Fibroblast of peridontal ligament (primary cell): Measurements from ENCODE around the gene ZNF80.
"Not testable (repeated sequence)": the region's sequence is repeated elsewhere in the genome, so short reads cannot be mapped to it uniquely, and the experiment has no call there.

Source experiments
- DNase-seq: peaks from one replicate; pipeline ENCODE4 v3.0.0-alpha.2; 2010; ENCODE audit errors: extremely low read depth

Gene ZNF80

GRCh38 chr3:114237478-114237877, at the start of gene ZNF80:
ZNF80 (minus strand) TSS chr3:114237578; CDS start chr3:114237074, 504 bp downstream.
- DNase-seq = not testable (repeated sequence)

GRCh38 chr3:114286266-114286665, 48.9 kb upstream of the ZNF80 start:
- no peak for DNase-seq

- no peak for DNase-seq
These were observed 48.4 kb upstream of the ZNF80 start for GRCh38 chr3:114285648-114286230.

- DNase-seq = no peak
These were observed 47.3 kb upstream of the ZNF80 start for GRCh38 chr3:114284644-114285043.

GRCh38 chr3:114276856-114277255, 39.5 kb upstream of the ZNF80 start:
- not testable (repeated sequence) for DNase-seq

GRCh38 chr3:114274929-114275328, 37.6 kb upstream of the ZNF80 start:
- DNase-seq = peak; percentile 25

- DNase-seq = no peak
These were observed 34.9 kb upstream of the ZNF80 start for GRCh38 chr3:114272271-114272670.

GRCh38 chr3:114270019-114270418, 32.6 kb upstream of the ZNF80 start:
- no peak for DNase-seq

- DNase-seq = no peak
These were observed 22.8 kb upstream of the ZNF80 start for GRCh38 chr3:114260152-114260551.

- no peak for DNase-seq
These were observed 22.2 kb upstream of the ZNF80 start for GRCh38 chr3:114259566-114259965.

GRCh38 chr3:114253505-114253904, 16.1 kb upstream of the ZNF80 start:
- DNase-seq = no peak

GRCh38 chr3:114252954-114253353, 15.6 kb upstream of the ZNF80 start:
- DNase-seq = no peak

GRCh38 chr3:114242947-114243346, 5.6 kb upstream of the ZNF80 start:
- no peak for DNase-seq

- no peak for DNase-seq
These were observed 3.9 kb upstream of the ZNF80 start for GRCh38 chr3:114241262-114241661.

- DNase-seq = not testable (repeated sequence)
These were observed 888 bp upstream of the ZNF80 start for GRCh38 chr3:114238146-114238785.

GRCh38 chr3:114235431-114235830, 1.9 kb downstream of the ZNF80 start:
- DNase-seq = no peak

- no peak for DNase-seq
These were observed 2.6 kb downstream of the ZNF80 start for GRCh38 chr3:114234745-114235144.

GRCh38 chr3:114231616-114232015, 5.8 kb downstream of the ZNF80 start:
- DNase-seq = no peak

- DNase-seq = no peak
These were observed 10.3 kb downstream of the ZNF80 start for GRCh38 chr3:114227076-114227475.

- DNase-seq = no peak
These were observed 11.1 kb downstream of the ZNF80 start for GRCh38 chr3:114226313-114226712.

GRCh38 chr3:114223143-114223542, 14.2 kb downstream of the ZNF80 start:
- DNase-seq = peak; percentile 7

- DNase-seq = no peak
These were observed 15.5 kb downstream of the ZNF80 start for GRCh38 chr3:114221881-114222264.

GRCh38 chr3:114221165-114221880, 16.1 kb downstream of the ZNF80 start:
- no peak for DNase-seq
